Uterus (tissue), 2 donors: ENCODE results near the gene SURF4.

Experiments
- POLR2A ChIP-seq, 2 donors: fragments of 450-650 bp; IDR thresholded peaks; one replicate each; pipeline ENCODE4 v1.6.1; 2016; ENCODE audit warnings: antibody characterized with exemption in 2 of 2, mild to moderate bottlenecking in 1 of 2, moderate library complexity in 1 of 2
- TF ChIP-seq, protein P1 (sequence below), 4 experiments: fragments of 200-600 bp in 2 of 4; fragments of 450-650 bp in 2 of 4; sonication (generic) in 2 of 4; IDR thresholded peaks; one replicate each; pipeline ENCODE4 v1.5.1; 2016 to 2019; ENCODE audit warnings: antibody characterized with exemption in 4 of 4, mild to moderate bottlenecking in 2 of 4, moderate library complexity in 1 of 4

GRCh38 chr9:133386338-133386737, 10.5 kb upstream of the SURF4 start:
- TF ChIP-seq, protein P1, sequence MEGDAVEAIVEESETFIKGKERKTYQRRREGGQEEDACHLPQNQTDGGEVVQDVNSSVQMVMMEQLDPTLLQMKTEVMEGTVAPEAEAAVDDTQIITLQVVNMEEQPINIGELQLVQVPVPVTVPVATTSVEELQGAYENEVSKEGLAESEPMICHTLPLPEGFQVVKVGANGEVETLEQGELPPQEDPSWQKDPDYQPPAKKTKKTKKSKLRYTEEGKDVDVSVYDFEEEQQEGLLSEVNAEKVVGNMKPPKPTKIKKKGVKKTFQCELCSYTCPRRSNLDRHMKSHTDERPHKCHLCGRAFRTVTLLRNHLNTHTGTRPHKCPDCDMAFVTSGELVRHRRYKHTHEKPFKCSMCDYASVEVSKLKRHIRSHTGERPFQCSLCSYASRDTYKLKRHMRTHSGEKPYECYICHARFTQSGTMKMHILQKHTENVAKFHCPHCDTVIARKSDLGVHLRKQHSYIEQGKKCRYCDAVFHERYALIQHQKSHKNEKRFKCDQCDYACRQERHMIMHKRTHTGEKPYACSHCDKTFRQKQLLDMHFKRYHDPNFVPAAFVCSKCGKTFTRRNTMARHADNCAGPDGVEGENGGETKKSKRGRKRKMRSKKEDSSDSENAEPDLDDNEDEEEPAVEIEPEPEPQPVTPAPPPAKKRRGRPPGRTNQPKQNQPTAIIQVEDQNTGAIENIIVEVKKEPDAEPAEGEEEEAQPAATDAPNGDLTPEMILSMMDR (IDR thresholded peaks at IDR 0.05): no peak
- no peak for TF ChIP-seq POLR2A (IDR thresholded peaks at IDR 0.05)
